IMR-90 (cell line): ENCODE data around the gene FXYD4. TPM values are rescaled to one million over a fixed set of nuclear protein-coding genes. Genes with fewer than 3 reads are reported as not detected.

Experiments
- ATAC-seq: fragments of 200-7000 bp; cut with Tn5 transposase; 2 replicates; pipeline ENCODE4 v1.9.1; 2020; ENCODE audit warnings: low read depth, mild to moderate bottlenecking, moderate library complexity
- BruUV-seq: library from RNA; stranded (reverse); fragments of 400-500 nt; replicated peaks from 2 replicates; lab custom pipeline; 2021; lab: Mats Ljungman, UMichigan
- CTCF ChIA-PET: fragments of 300-600 bp; formaldehyde crosslinking; extraction: SDS; loops from one replicate; lab custom pipeline; 2021; ENCODE audit warnings: antibody characterized with exemption; lab: Yijun Ruan, JAX
- POLR2A ChIA-PET: fragments of 300-600 bp; sonication (Branson Sonifier 250); formaldehyde crosslinking; loops from one replicate; lab custom pipeline; 2022; ENCODE audit warnings: antibody characterized with exemption; ENCODE audit not compliant: unreplicated experiment; lab: Charles Lee
- DNase-seq: peaks from one replicate; pipeline ENCODE4 v3.0.0; 2013
- H2AFZ ChIP-seq: replicated peaks from 2 replicates; pipeline ENCODE3; 2013; ENCODE audit warnings: low read length, mild to moderate bottlenecking; ENCODE audit not compliant: poor library complexity
- H2AK5ac ChIP-seq: 2 replicates; pipeline ENCODE4 v1.6.1; 2013; ENCODE audit warnings: low read depth, low read length, inconsistent platforms
- H2AK9ac ChIP-seq: replicated peaks from 2 replicates; pipeline ENCODE3; 2013; ENCODE audit warnings: mild to moderate bottlenecking, low read depth, low read length, moderate library complexity; ENCODE audit not compliant: poor library complexity
- H2BK120ac ChIP-seq: 2 replicates; pipeline ENCODE4 v1.6.1; 2013; ENCODE audit warnings: low read depth, low read length, inconsistent platforms
- H2BK15ac ChIP-seq: 3 replicates; pipeline ENCODE4 v1.6.1; 2013; ENCODE audit warnings: low read depth, low read length, inconsistent platforms
- H2BK20ac ChIP-seq: 2 replicates; pipeline ENCODE4 v1.6.1; 2013; ENCODE audit warnings: low read depth, mild to moderate bottlenecking, inconsistent platforms, low read length, moderate library complexity
- H2BK5ac ChIP-seq: 2 replicates; pipeline ENCODE4 v1.6.1; 2013; ENCODE audit warnings: mild to moderate bottlenecking, low read depth, low read length, inconsistent platforms; ENCODE audit not compliant: poor library complexity, severe bottlenecking
- H3K14ac ChIP-seq: replicated peaks from 2 replicates; pipeline ENCODE4 v1.6.1; 2013; ENCODE audit warnings: low read depth, low read length, inconsistent platforms
- H3K18ac ChIP-seq: 2 replicates; pipeline ENCODE4 v1.6.1; 2013; ENCODE audit warnings: low read depth, low read length, control low read depth
- H3K23ac ChIP-seq: 2 replicates; pipeline ENCODE4 v1.6.1; 2013; ENCODE audit warnings: low read depth, low read length, inconsistent platforms
- H3K27ac ChIP-seq: 2 replicates; pipeline ENCODE4 v1.5.1; 2013; ENCODE audit warnings: mild to moderate bottlenecking, control low read depth, low read length; ENCODE audit not compliant: insufficient read depth
- H3K27me3 ChIP-seq: 2 replicates; pipeline ENCODE4 v1.6.1; 2013; ENCODE audit warnings: low read length; ENCODE audit not compliant: control insufficient read depth, insufficient read depth
- H3K36me3 ChIP-seq: 2 replicates; pipeline ENCODE4 v1.6.1; 2013; ENCODE audit warnings: low read length, mixed read lengths; ENCODE audit not compliant: control insufficient read depth, insufficient read depth
- H3K4ac ChIP-seq: 2 replicates; pipeline ENCODE4 v1.6.1; 2013; ENCODE audit warnings: low read depth, low read length, inconsistent platforms
- H3K4me1 ChIP-seq: 2 replicates; pipeline ENCODE4 v1.6.1; 2013; ENCODE audit warnings: low read length, mixed read lengths; ENCODE audit not compliant: control insufficient read depth, insufficient read depth
- H3K4me2 ChIP-seq: 2 replicates; pipeline ENCODE4 v1.6.1; 2013; ENCODE audit warnings: low read depth, mild to moderate bottlenecking, control low read depth, low read length, moderate library complexity
- H3K4me3 ChIP-seq: 2 replicates; pipeline ENCODE4 v1.5.1; 2013; ENCODE audit warnings: low read depth, mild to moderate bottlenecking, control low read depth, low read length, moderate library complexity; ENCODE audit not compliant: insufficient read depth
- H3K56ac ChIP-seq: 2 replicates; pipeline ENCODE4 v1.6.1; 2013; ENCODE audit warnings: low read length, inconsistent platforms; ENCODE audit not compliant: insufficient read depth; ENCODE audit errors: extremely low read depth
- H3K79me1 ChIP-seq, 2 experiments: 2 replicates each; pipeline ENCODE4 v1.6.1; 2013; ENCODE audit warnings: low read length in 2 of 2, inconsistent platforms in 1 of 2, low read depth in 1 of 2
- H3K9ac ChIP-seq: 2 replicates; pipeline ENCODE4 v1.6.1; 2013; ENCODE audit warnings: low read depth, low read length, control low read depth
- H3K9me1 ChIP-seq: 2 replicates; pipeline ENCODE4 v1.6.1; 2013; ENCODE audit warnings: low read length, inconsistent platforms; ENCODE audit not compliant: insufficient read depth
- H3K9me3 ChIP-seq: 2 replicates; pipeline ENCODE4 v1.6.1; 2013; ENCODE audit warnings: low read length; ENCODE audit not compliant: control insufficient read depth, insufficient read depth
- H4K20me1 ChIP-seq: 2 replicates; pipeline ENCODE4 v1.6.1; 2013; ENCODE audit warnings: low read length, inconsistent platforms; ENCODE audit not compliant: insufficient read depth
- H4K5ac ChIP-seq: 2 replicates; pipeline ENCODE4 v1.6.1; 2013; ENCODE audit warnings: mild to moderate bottlenecking, low read depth, low read length, control low read depth
- H4K8ac ChIP-seq, 2 experiments: 2 replicates each; pipeline ENCODE4 v1.6.1; 2013; ENCODE audit warnings: low read depth in 2 of 2, low read length in 2 of 2, control low read depth in 1 of 2, inconsistent platforms in 1 of 2
- H4K91ac ChIP-seq: 2 replicates; pipeline ENCODE4 v1.6.1; 2013; ENCODE audit warnings: low read depth, low read length, inconsistent platforms; ENCODE audit not compliant: insufficient read depth
- BHLHE40 ChIP-seq: fragments of 150-350 bp; IDR thresholded peaks from 2 replicates; pipeline ENCODE4 v1.6.1; 2016; ENCODE audit warnings: mild to moderate bottlenecking, low read depth, low read length
- CEBPB ChIP-seq: IDR thresholded peaks from 2 replicates; pipeline ENCODE4 v1.6.1; 2012; ENCODE audit warnings: low read depth, low read length, improper control_type of control experiment
- CHD1 ChIP-seq: IDR thresholded peaks from 2 replicates; pipeline ENCODE4 v1.6.1; 2012; ENCODE audit warnings: low read depth, low read length, improper control_type of control experiment
- CTCF ChIP-seq: conservative IDR thresholded peaks from 2 replicates; pipeline ENCODE4 v1.5.1; 2012; ENCODE audit warnings: mild to moderate bottlenecking, low read depth, low read length, improper control_type of control experiment
- ELK1 ChIP-seq: fragments of 150-350 bp; IDR thresholded peaks from 2 replicates; pipeline ENCODE4 v1.6.1; 2016; ENCODE audit warnings: low read depth, mild to moderate bottlenecking, low read length, moderate library complexity, borderline replicate concordance
- FOS ChIP-seq: fragments of 150-350 bp; IDR thresholded peaks from 2 replicates; pipeline ENCODE4 v1.6.1; 2016; ENCODE audit warnings: low read depth, low read length
- MAFK ChIP-seq: IDR thresholded peaks from 2 replicates; pipeline ENCODE4 v1.6.1; 2012; ENCODE audit warnings: low read depth, low read length, improper control_type of control experiment
- MAZ ChIP-seq: IDR thresholded peaks from 2 replicates; pipeline ENCODE4 v1.6.1; 2012; ENCODE audit warnings: low read depth, mild to moderate bottlenecking, low read length, improper control_type of control experiment, moderate library complexity, borderline replicate concordance
- MXI1 ChIP-seq: IDR thresholded peaks from 2 replicates; pipeline ENCODE4 v1.6.1; 2012; ENCODE audit warnings: low read depth, mild to moderate bottlenecking, low read length, moderate library complexity, borderline replicate concordance
- NFE2L2 ChIP-seq: fragments of 150-350 bp; IDR thresholded peaks from 2 replicates; pipeline ENCODE4 v1.6.1; 2016; ENCODE audit warnings: low read depth, mild to moderate bottlenecking, low read length
- POLR2A ChIP-seq: IDR thresholded peaks from 2 replicates; pipeline ENCODE4 v1.6.1; 2012; ENCODE audit warnings: mild to moderate bottlenecking, low read depth, low read length
- RAD21 ChIP-seq: IDR thresholded peaks from 2 replicates; pipeline ENCODE4 v1.6.1; 2012; ENCODE audit warnings: low read length, improper control_type of control experiment
- RCOR1 ChIP-seq: IDR thresholded peaks from 2 replicates; pipeline ENCODE4 v1.6.1; 2012; ENCODE audit warnings: mild to moderate bottlenecking, low read length, improper control_type of control experiment; ENCODE audit not compliant: insufficient replicate concordance
- RFX5 ChIP-seq: IDR thresholded peaks from 2 replicates; pipeline ENCODE4 v1.8.0; 2012; ENCODE audit warnings: low read depth, mild to moderate bottlenecking, low read length, moderate library complexity
- SMC3 ChIP-seq: fragments of 150-350 bp; IDR thresholded peaks from 2 replicates; pipeline ENCODE4 v1.6.1; 2016; ENCODE audit warnings: low read depth, mild to moderate bottlenecking, antibody characterized with exemption, low read length, moderate library complexity
- USF2 ChIP-seq: fragments of 150-350 bp; IDR thresholded peaks from 2 replicates; pipeline ENCODE4 v1.6.1; 2017; ENCODE audit warnings: mild to moderate bottlenecking, antibody characterized with exemption, low read length, low read depth
- WGBS, 2 experiments: methylation state at CpG; one replicate each; pipeline versions ENCODE4 v1.1.5 to v1.1.7; 2013; ENCODE audit warnings: missing lambda C conversion rate in 2 of 2; ENCODE audit not compliant: insufficient read length in 1 of 2; ENCODE audit errors: extremely low coverage in 2 of 2; 5-methylcytosine and 5-hydroxymethylcytosine counted together
- dilution Hi-C: fragments of 300-500 bp; cut with HindIII; formaldehyde crosslinking; loops from one replicate; pipeline ENCODE4 v1.14.3; 2018; ENCODE audit warnings: low sequenced_read_pairs; ENCODE audit not compliant: unreplicated experiment
- in situ Hi-C: fragments of 300-500 bp; cut with MboI; formaldehyde crosslinking; loops from 3 replicates; pipeline ENCODE4 v1.14.3; 2019; ENCODE audit warnings: low sequenced_read_pairs, inconsistent platforms, mixed read lengths
- intact Hi-C: fragments of 100-400 bp; cut with micrococcal nuclease; formaldehyde crosslinking; loops from 2 replicates; pipeline ENCODE4 v1.10.0; 2022
- polyA plus RNA-seq, 3 experiments: library from polyadenylated mRNA; depleted of rRNA; stranded (reverse); fragments of >200 nt; gene quantifications; 2 replicates each; pipeline ENCODE4 v1.2.3, GENCODE V29; 2012; ENCODE audit warnings: low replicate concordance in 1 of 3
- total RNA-seq: library from RNA; depleted of rRNA; stranded (reverse); fragments of >200 nt; gene quantifications from 2 replicates; pipeline ENCODE4 v1.2.3, GENCODE V29; 2012

FXYD4 gene
- total and polyA plus RNA-seq, 2 of the 4 experiments (the other 2 are of a cell fraction), result not detected

- no peak overlapping the region for H3K4me2 ChIP-seq
- intact Hi-C loops (loop anchor here (5.0 kb wide), 1 partner anchor 267 kb away; the partner anchor contains the start of gene CSGALNACT2), in situ Hi-C loops (loop anchor here (5.0 to 25.0 kb wide), 2 partner anchors 48 to 1583 kb away; partner anchors contain the start of gene DEPP1), dilution Hi-C loops (no loop called here)
- no peak overlapping the region for H3K9ac ChIP-seq
- ChIA-PET POLR2A (no interaction called here), CTCF (no interaction called here)
- DNase-seq (no peak), ATAC-seq (no peak)
- no peak overlapping the region for H3K14ac ChIP-seq
- peak overlapping the region; percentile 76; the same call in 1 of the 2 replicates for H3K23ac ChIP-seq
- no peak overlapping the region for H3K56ac ChIP-seq
- H4K20me1 ChIP-seq, result peaks cover 87% of the 10 kb centered on the region
- no CpG with 5 or more reads among the region's 6 CpGs for WGBS, 2 experiments
- H3K9me3 ChIP-seq, result no peaks in the 10 kb centered on the region
- H3K9me1 ChIP-seq, result no peaks in the 10 kb centered on the region; the same call in 1 of the 2 replicates
- H2AFZ ChIP-seq, result no peak overlapping the region
- H3K4ac ChIP-seq, result no peak overlapping the region
- no peaks in the 10 kb centered on the region for H3K27me3 ChIP-seq
- 0 out of 2 replicates have a peak, but pooled peaks cover 2% of the 10 kb centered on the region for H3K36me3 ChIP-seq
- TF ChIP-seq CHD1 (no peak), RCOR1 (no peak), MAFK (no peak), POLR2A (no peak), MXI1 (no peak), CTCF (no peak), RAD21 (no peak), FOS (no peak), BHLHE40 (no peak), ELK1 (no peak), SMC3 (no peak), NFE2L2 (no peak), RFX5 (no peak), CEBPB (no peak), USF2 (no peak), MAZ (no peak)
- H4K5ac ChIP-seq, result no peak overlapping the region
- no peak overlapping the region for H3K4me3 ChIP-seq
- no peak overlapping the region for H2BK20ac ChIP-seq
- H3K27ac ChIP-seq, result no peak overlapping the region
- no peak overlapping the region for H4K91ac ChIP-seq
- H3K4me1 ChIP-seq, result peaks cover 6% of the 10 kb centered on the region
- no peak overlapping the region for H2BK5ac ChIP-seq
- H3K79me1 ChIP-seq, result peaks cover 0 to 19% of the 10 kb centered on the region in 2 experiments; a peak in 2 of 4 replicates
- no peak overlapping the region for H4K8ac ChIP-seq
- no peak overlapping the region for H2BK120ac ChIP-seq
- no peak overlapping the region for H2AK9ac ChIP-seq
- BruUV-seq, result no TSS peak
- H3K18ac ChIP-seq, result no peak overlapping the region
- no peak overlapping the region for H2BK15ac ChIP-seq
- no peak overlapping the region for H2AK5ac ChIP-seq
Observed at GRCh38 chr10:43404704-43405084, 33.3 kb downstream of the FXYD4 start.
